Lung (tissue), 12 donors: ENCODE measurements around the gene FAM120C. TPM values are rescaled to one million over a fixed set of nuclear protein-coding genes. Genes with fewer than 3 reads are reported as not detected.

ENCODE experiments used
- ATAC-seq: fragments of 200-7000 bp; cut with Tn5 transposase; one replicate; pipeline ENCODE4 v1.9.1; 2020; ENCODE audit warnings: moderate number of reproducible peaks; ENCODE audit not compliant: insufficient read depth, low FRiP score
- DNase-seq, 3 donors: peaks; one replicate each; pipeline ENCODE4 v3.0.0-alpha.2; 2013 to 2017
- H3K27ac ChIP-seq, 2 donors: one replicate each; pipeline ENCODE4 v1.5.1; 2013; ENCODE audit warnings: mild to moderate bottlenecking in 2 of 2, moderate library complexity in 2 of 2, control low read depth in 1 of 2, inconsistent platforms in 1 of 2, low read depth in 1 of 2, low read length in 1 of 2
- H3K27me3 ChIP-seq, 3 donors: one replicate each; pipeline ENCODE4 v1.5.1; 2013; ENCODE audit warnings: low read length in 2 of 3; ENCODE audit not compliant: control insufficient read depth in 3 of 3, insufficient read depth in 3 of 3
- H3K36me3 ChIP-seq, 4 donors: one replicate each; pipeline ENCODE4 v1.5.1; 2013; ENCODE audit warnings: low read length in 4 of 4, mild to moderate bottlenecking in 1 of 4, moderate library complexity in 1 of 4; ENCODE audit not compliant: control insufficient read depth in 4 of 4, insufficient read depth in 4 of 4
- H3K4me1 ChIP-seq, 5 donors: one replicate each; pipeline ENCODE4 v1.5.1; 2013; ENCODE audit warnings: low read length in 5 of 5, mild to moderate bottlenecking in 2 of 5, moderate library complexity in 1 of 5; ENCODE audit not compliant: control insufficient read depth in 5 of 5, insufficient read depth in 5 of 5
- H3K4me3 ChIP-seq: one replicate; pipeline ENCODE4 v1.5.1; 2013; ENCODE audit warnings: mild to moderate bottlenecking, control low read depth, moderate library complexity
- H3K9ac ChIP-seq, 2 donors: one replicate each; pipeline ENCODE4 v1.5.1; 2013; ENCODE audit warnings: low read length in 2 of 2, control low read depth in 1 of 2; ENCODE audit not compliant: insufficient read depth in 1 of 2
- H3K9me3 ChIP-seq, 4 donors: one replicate each; pipeline ENCODE4 v1.5.1; 2013; ENCODE audit warnings: low read length in 3 of 4, mild to moderate bottlenecking in 1 of 4, moderate library complexity in 1 of 4; ENCODE audit not compliant: control insufficient read depth in 4 of 4, insufficient read depth in 3 of 4
- CTCF ChIP-seq: IDR thresholded peaks from 2 replicates; pipeline ENCODE4 v1.5.1; 2012; ENCODE audit warnings: mild to moderate bottlenecking; ENCODE audit errors: control extremely low read depth, extremely low read depth
- WGBS, 2 donors: extraction: QIAGEN DNeasy Blood & Tissue Kit; methylation state at CpG; one replicate each; pipeline ENCODE4 v1.1.7; 2013; 5-methylcytosine and 5-hydroxymethylcytosine counted together
- polyA plus RNA-seq, 2 donors: library from polyadenylated mRNA; stranded (reverse); fragments of 200-250 nt; gene quantifications; one replicate each; pipeline ENCODE4 v1.2.1, GENCODE V29; 2013
- total RNA-seq, 2 donors: library from RNA; depleted of rRNA in 1 of 2; stranded (reverse); fragments of >200 nt in 1 of 2; gene quantifications; one replicate each; pipeline ENCODE4 v1.2.1, GENCODE V29; 2014 to 2021
- donor health status: control.
- donor health status: control.
- donor health status: Bipolar disorder and iron deficiency.
- donor health status: healthy.
- donor health status: DM: yes; HTN: yes; CAD: no.

FAM120C gene
- total and polyA plus RNA-seq, 4 donors = 1.7 to 14.4 (median 5.5) TPM

- 95% methylated on average over 3 of the region's 3 CpGs for WGBS, 2 donors
- Histone ChIP-seq H3K4me1 (no peaks in the 10 kb centered on the region), H3K36me3 (no peaks in the 10 kb centered on the region), H3K27me3 (no peaks in the 10 kb centered on the region), H3K27ac (no peak overlapping the region), H3K9ac (no peak overlapping the region), H3K4me3 (no peak overlapping the region), H3K9me3 (peaks cover 0 to 3% (median 0%) of the 10 kb centered on the region in 4 donors)
- no peak for ATAC-seq
- DNase-seq = no peak
- no peak for TF ChIP-seq CTCF
Observed at GRCh38 chrX:54213603-54214002, 30.5 kb upstream of the FAM120C start.

- no peak for ATAC-seq
- Histone ChIP-seq H3K9me3 (no peaks in the 10 kb centered on the region), H3K36me3 (no peaks in the 10 kb centered on the region), H3K4me1 (no peaks in the 10 kb centered on the region), H3K4me3 (no peak overlapping the region), H3K27me3 (no peaks in the 10 kb centered on the region), H3K9ac (no peak overlapping the region), H3K27ac (no peak overlapping the region)
- 82 to 97% methylated on average over 2 to 3 of the region's 3 CpGs for WGBS, 2 donors
- no peak for DNase-seq
- no peak for TF ChIP-seq CTCF
Observed at GRCh38 chrX:54208531-54208930, 25.5 kb upstream of the FAM120C start.

- H3K9ac ChIP-seq = no peak overlapping the region
- WGBS, 2 donors = 66 to 87% methylated on average over 6 of the region's 6 CpGs
- no peak overlapping the region for H3K27ac ChIP-seq
- no peak for TF ChIP-seq CTCF
- peaks cover 0 to 4% (median 0%) of the 10 kb centered on the region in 5 donors for H3K4me1 ChIP-seq
- H3K4me3 ChIP-seq = no peak overlapping the region
- ATAC-seq (no peak), DNase-seq (no peak)
- no peaks in the 10 kb centered on the region for H3K9me3 ChIP-seq
- peaks cover 0 to 2% (median 0%) of the 10 kb centered on the region in 3 donors for H3K27me3 ChIP-seq
- no peaks in the 10 kb centered on the region for H3K36me3 ChIP-seq
Observed at GRCh38 chrX:54198262-54198661, 15.2 kb upstream of the FAM120C start.

GRCh38 chrX:54194982-54195588 is 12.0 kb upstream of the FAM120C start:
- H3K4me1 ChIP-seq = peaks cover 0 to 4% (median 0%) of the 10 kb centered on the region in 5 donors
- DNase-seq (no peak), ATAC-seq (no peak)
- H3K27me3 ChIP-seq = peaks cover 0 to 2% (median 0%) of the 10 kb centered on the region in 3 donors
- H3K36me3 ChIP-seq = no peaks in the 10 kb centered on the region
- H3K9ac ChIP-seq = no peak overlapping the region
- no peak overlapping the region for H3K4me3 ChIP-seq
- TF ChIP-seq CTCF = no peak
- H3K9me3 ChIP-seq = no peaks in the 10 kb centered on the region
- no peak overlapping the region for H3K27ac ChIP-seq
